H9 (cell line): Measurements from ENCODE around the gene UBFD1. TPM values are rescaled to one million over a fixed set of nuclear protein-coding genes. Genes with fewer than 3 reads are reported as not detected.
A peak's percentile ranks its signal among the peaks of the same experiment; 100 is the strongest.

Experiments used
- DNase-seq: peaks from one replicate; pipeline ENCODE4 v3.0.0-alpha.2; 2017
- H2AFZ ChIP-seq: one replicate; pipeline ENCODE4 v1.6.1; 2013; ENCODE audit warnings: mild to moderate bottlenecking, low read length, control low read depth, moderate library complexity
- H2AK5ac ChIP-seq: 2 replicates; pipeline ENCODE4 v1.6.1; 2013; ENCODE audit warnings: low read length, control low read depth, mixed read lengths; ENCODE audit not compliant: insufficient read length
- H2BK120ac ChIP-seq: one replicate; pipeline ENCODE4 v1.6.1; 2013; ENCODE audit warnings: low read depth, mild to moderate bottlenecking, low read length, control low read depth, inconsistent platforms; ENCODE audit not compliant: poor library complexity, severe bottlenecking
- H2BK12ac ChIP-seq: 2 replicates; pipeline ENCODE4 v1.6.1; 2013; ENCODE audit warnings: low read length, control low read depth, mixed read lengths, low read depth; ENCODE audit not compliant: insufficient read length
- H2BK15ac ChIP-seq: 2 replicates; pipeline ENCODE4 v1.6.1; 2013; ENCODE audit warnings: low read depth, low read length, control low read depth
- H2BK20ac ChIP-seq: one replicate; pipeline ENCODE4 v1.6.1; 2013; ENCODE audit warnings: low read depth, mild to moderate bottlenecking, low read length, control low read depth, inconsistent platforms; ENCODE audit not compliant: poor library complexity, severe bottlenecking
- H2BK5ac ChIP-seq: 2 replicates; pipeline ENCODE4 v1.6.1; 2013; ENCODE audit warnings: low read length, control low read depth, mixed read lengths; ENCODE audit not compliant: insufficient read length
- H3K14ac ChIP-seq: 2 replicates; pipeline ENCODE4 v1.6.1; 2013; ENCODE audit warnings: low read length, control low read depth; ENCODE audit not compliant: insufficient read depth
- H3K18ac ChIP-seq: 2 replicates; pipeline ENCODE4 v1.6.1; 2013; ENCODE audit warnings: low read depth, mild to moderate bottlenecking, mixed read lengths, low read length, control low read depth; ENCODE audit not compliant: insufficient read length
- H3K23ac ChIP-seq: 2 replicates; pipeline ENCODE4 v1.6.1; 2013; ENCODE audit warnings: low read length, control low read depth, mixed read lengths, low read depth; ENCODE audit not compliant: insufficient read length
- H3K23me2 ChIP-seq: 2 replicates; pipeline ENCODE4 v1.6.1; 2013; ENCODE audit warnings: low read depth, mild to moderate bottlenecking, mixed read lengths, low read length, control low read depth; ENCODE audit not compliant: insufficient read length, poor library complexity, severe bottlenecking
- H3K27ac ChIP-seq: 2 replicates; pipeline ENCODE4 v1.5.1; 2013; ENCODE audit warnings: low read length, control low read depth, mixed read lengths, low read depth; ENCODE audit not compliant: insufficient read length
- H3K27me3 ChIP-seq: 2 replicates; pipeline ENCODE4 v1.6.1; 2013; ENCODE audit warnings: low read length, control low read depth, inconsistent platforms; ENCODE audit not compliant: insufficient read depth
- H3K4ac ChIP-seq: 2 replicates; pipeline ENCODE4 v1.6.1; 2013; ENCODE audit warnings: low read depth, mild to moderate bottlenecking, control low read depth, inconsistent platforms, low read length, moderate library complexity
- H3K4me1 ChIP-seq: 2 replicates; pipeline ENCODE4 v1.6.1; 2013; ENCODE audit warnings: low read length, control low read depth, inconsistent platforms; ENCODE audit not compliant: insufficient read depth
- H3K4me2 ChIP-seq: 2 replicates; pipeline ENCODE4 v1.6.1; 2013; ENCODE audit warnings: low read length, control low read depth, mixed read lengths; ENCODE audit not compliant: insufficient read length, insufficient read depth
- H3K56ac ChIP-seq: 2 replicates; pipeline ENCODE4 v1.6.1; 2013; ENCODE audit warnings: low read depth, mild to moderate bottlenecking, mixed read lengths, low read length, control low read depth; ENCODE audit not compliant: insufficient read length
- H3K79me1 ChIP-seq: 2 replicates; pipeline ENCODE4 v1.6.1; 2013; ENCODE audit warnings: low read depth, mild to moderate bottlenecking, moderate library complexity, low read length, control low read depth, inconsistent platforms; ENCODE audit not compliant: insufficient read depth, poor library complexity, severe bottlenecking
- H3K79me2 ChIP-seq: 2 replicates; pipeline ENCODE4 v1.6.1; 2013; ENCODE audit warnings: low read length, control low read depth, inconsistent platforms; ENCODE audit not compliant: insufficient read depth
- H3K9ac ChIP-seq: 2 replicates; pipeline ENCODE4 v1.6.1; 2013; ENCODE audit warnings: low read length, control low read depth, mixed read lengths; ENCODE audit not compliant: insufficient read length; ENCODE audit errors: extremely low read depth
- H3K9me3 ChIP-seq: one replicate; pipeline ENCODE4 v1.6.1; 2013; ENCODE audit warnings: low read depth, low read length, inconsistent platforms; ENCODE audit not compliant: control insufficient read depth
- H3T11ph ChIP-seq: one replicate; pipeline ENCODE4 v1.6.1; 2013; ENCODE audit warnings: mild to moderate bottlenecking, low read length, control low read depth, inconsistent platforms
- H4K20me1 ChIP-seq: one replicate; pipeline ENCODE4 v1.6.1; 2013; ENCODE audit not compliant: control insufficient read depth, insufficient read length, insufficient read depth
- H4K5ac ChIP-seq: 2 replicates; pipeline ENCODE4 v1.6.1; 2013; ENCODE audit warnings: low read depth, mild to moderate bottlenecking, mixed read lengths, low read length, control low read depth; ENCODE audit not compliant: insufficient read length
- H4K8ac ChIP-seq: replicated peaks from 2 replicates; pipeline ENCODE4 v1.6.1; 2013; ENCODE audit warnings: low read length, control low read depth, mixed read lengths, low read depth; ENCODE audit not compliant: insufficient read length
- H4K91ac ChIP-seq: 2 replicates; pipeline ENCODE4 v1.6.1; 2013; ENCODE audit warnings: low read depth, mild to moderate bottlenecking, moderate library complexity, mixed read lengths, low read length, control low read depth; ENCODE audit not compliant: insufficient read length
- H3K27ac Mint-ChIP-seq, 3 experiments: 2 replicates in 2 of 3; 3 replicates in 1 of 3; pipeline ENCODE4 v1.8.0; 2020 to 2021; ENCODE audit warnings: mixed read lengths in 3 of 3, mild to moderate bottlenecking in 1 of 3, moderate library complexity in 1 of 3
- H3K27me3 Mint-ChIP-seq: 2 replicates; pipeline ENCODE4 v1.8.0; 2021; ENCODE audit warnings: low read depth, mild to moderate bottlenecking, moderate library complexity, mixed read lengths
- H3K36me3 Mint-ChIP-seq, 3 experiments: 2 replicates in 2 of 3; 3 replicates in 1 of 3; pipeline ENCODE4 v1.8.0; 2020 to 2021; ENCODE audit warnings: low read depth in 3 of 3, mixed read lengths in 3 of 3; ENCODE audit not compliant: insufficient read depth in 1 of 3
- H3K4me1 Mint-ChIP-seq, 2 experiments: 2 replicates each; pipeline ENCODE4 v1.8.0; 2020; ENCODE audit warnings: mixed read lengths in 2 of 2
- H3K4me3 Mint-ChIP-seq, 2 experiments: 2 replicates in 1 of 2; 3 replicates in 1 of 2; pipeline ENCODE4 v1.8.0; 2020 to 2021; ENCODE audit warnings: mild to moderate bottlenecking in 2 of 2, mixed read lengths in 2 of 2, moderate library complexity in 1 of 2
- H3K9me3 Mint-ChIP-seq, 2 experiments: 2 replicates in 1 of 2; 3 replicates in 1 of 2; pipeline ENCODE4 v1.8.0; 2020; ENCODE audit warnings: mild to moderate bottlenecking in 2 of 2, mixed read lengths in 2 of 2, moderate library complexity in 1 of 2
- CTCF ChIP-seq: fragments of 200-600 bp; sonication (generic); conservative IDR thresholded peaks from 3 replicates; pipeline ENCODE4 v1.8.0; 2021; ENCODE audit warnings: antibody characterized with exemption, mild to moderate bottlenecking
- WGBS: extraction: QIAGEN DNeasy Blood & Tissue Kit; methylation state at CpG from one replicate; pipeline ENCODE4 v1.1.7; 2013; ENCODE audit warnings: missing lambda C conversion rate, low lambda C conversion rate, mixed read lengths; ENCODE audit not compliant: insufficient read length; ENCODE audit errors: extremely low coverage; 5-methylcytosine and 5-hydroxymethylcytosine counted together
- total RNA-seq: library from RNA; stranded (reverse); gene quantifications from 2 replicates; pipeline ENCODE4 v1.2.1, GENCODE V29; 2021

The UBFD1 gene
- total RNA-seq, 1 experiment from 2014 or later, result 107 TPM

GRCh38 chr16:23597003-23597756, 39.7 kb downstream of the UBFD1 start:
- no peak overlapping the region for H3K27ac ChIP-seq
- no peaks in the 10 kb centered on the region for H3K9me3 ChIP-seq
- H3K14ac ChIP-seq, result no peak overlapping the region
- H4K8ac ChIP-seq, result no peak overlapping the region
- H3K27me3 Mint-ChIP-seq, result no peaks in the 10 kb centered on the region
- H2AFZ ChIP-seq, result no peak overlapping the region
- TF ChIP-seq CTCF, result peak; percentile 61
- H2BK20ac ChIP-seq, result no peak overlapping the region
- peaks cover 24% of the 10 kb centered on the region; the same call in 1 of the 2 replicates for H3K79me2 ChIP-seq
- H3K23me2 ChIP-seq, result peaks cover 7% of the 10 kb centered on the region
- peaks cover 7 to 28% (median 19%) of the 10 kb centered on the region in 3 experiments for H3K36me3 Mint-ChIP-seq
- H3K4me1 ChIP-seq, result no peaks in the 10 kb centered on the region
- H3K4me1 Mint-ChIP-seq, result peaks cover 29 to 44% of the 10 kb centered on the region in 2 experiments
- no peak overlapping the region for H3K18ac ChIP-seq
- H3K27ac Mint-ChIP-seq, result peak overlapping the region in 2 of 3 experiments; percentile 7 to 76; a peak in 3 of 7 replicates
- H2BK5ac ChIP-seq, result no peak overlapping the region
- no peak overlapping the region for H3K9ac ChIP-seq
- peaks cover 3% of the 10 kb centered on the region for H3K79me1 ChIP-seq
- H3K4me3 Mint-ChIP-seq, result peak overlapping the region; percentile 12 to 46; a peak in 3 of 5 replicates
- H4K20me1 ChIP-seq, result no peaks in the 10 kb centered on the region
- no peak overlapping the region for H3T11ph ChIP-seq
- WGBS, result no CpG with 5 or more reads among the region's 11 CpGs
- DNase-seq, result peak; percentile 79
- no peak overlapping the region for H3K4ac ChIP-seq
- no peaks in the 10 kb centered on the region for H3K27me3 ChIP-seq
- H2AK5ac ChIP-seq, result no peak overlapping the region
- no peak overlapping the region for H3K23ac ChIP-seq
- H2BK15ac ChIP-seq, result no peak overlapping the region
- H2BK12ac ChIP-seq, result no peak overlapping the region
- no peaks in the 10 kb centered on the region for H3K9me3 Mint-ChIP-seq
- no peak overlapping the region for H2BK120ac ChIP-seq
- no peak overlapping the region for H3K56ac ChIP-seq
- no peak overlapping the region for H4K91ac ChIP-seq
- no peak overlapping the region for H3K4me2 ChIP-seq
- H4K5ac ChIP-seq, result no peak overlapping the region
